GM19238 (cell line): ENCODE data around the gene KLF16.
"Not testable (repeated sequence)": the region's sequence is repeated elsewhere in the genome, so short reads cannot be mapped to it uniquely, and the experiment has no call there.

ENCODE experiments used
- DNase-seq: peaks from one replicate; pipeline ENCODE4 v3.0.0; 2011; ENCODE audit warnings: low spot score; ENCODE audit not compliant: insufficient read length

The KLF16 gene

DNA sequence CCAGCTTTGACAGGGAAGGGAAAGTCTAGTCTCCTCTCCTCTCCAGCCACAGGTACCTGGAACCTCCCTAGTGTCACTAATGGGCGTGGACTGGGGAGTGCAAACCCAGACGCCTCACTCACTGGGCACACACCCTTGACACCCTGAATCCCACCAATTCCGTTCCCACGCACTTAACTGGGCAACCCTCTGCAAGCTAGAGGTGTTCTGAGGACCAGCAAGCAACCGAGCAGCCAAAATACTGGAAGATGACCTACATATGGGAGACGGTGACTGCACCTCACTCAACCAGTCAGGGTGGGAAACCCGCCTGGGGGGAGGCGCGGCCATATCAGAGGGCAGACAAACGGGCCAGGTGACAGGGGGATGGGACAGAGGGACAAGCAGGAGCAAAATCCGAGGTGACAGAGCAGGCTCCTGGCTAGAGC lies 20.9 kb upstream of the KLF16 start:
- no peak for DNase-seq

DNA sequence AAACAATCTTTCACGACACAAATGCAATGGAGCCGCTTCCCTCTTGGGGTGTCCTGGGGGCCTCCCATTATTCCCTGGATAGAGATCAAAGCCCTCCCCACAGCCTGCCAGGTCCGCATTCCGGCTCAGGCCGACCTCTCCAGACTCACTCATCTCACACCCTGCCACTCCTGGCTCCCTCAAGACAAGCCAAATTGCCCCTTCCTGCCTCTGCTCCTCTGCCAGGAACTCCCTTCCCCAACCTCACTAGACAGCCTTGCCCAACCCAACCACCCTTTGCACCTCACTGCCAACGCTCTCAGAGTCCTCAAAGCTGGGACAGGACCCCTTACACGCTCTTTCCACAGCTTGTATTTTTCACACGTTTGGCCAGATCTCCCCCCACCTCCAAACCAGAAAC lies 20.4 kb upstream of the KLF16 start:
- no peak for DNase-seq

DNA sequence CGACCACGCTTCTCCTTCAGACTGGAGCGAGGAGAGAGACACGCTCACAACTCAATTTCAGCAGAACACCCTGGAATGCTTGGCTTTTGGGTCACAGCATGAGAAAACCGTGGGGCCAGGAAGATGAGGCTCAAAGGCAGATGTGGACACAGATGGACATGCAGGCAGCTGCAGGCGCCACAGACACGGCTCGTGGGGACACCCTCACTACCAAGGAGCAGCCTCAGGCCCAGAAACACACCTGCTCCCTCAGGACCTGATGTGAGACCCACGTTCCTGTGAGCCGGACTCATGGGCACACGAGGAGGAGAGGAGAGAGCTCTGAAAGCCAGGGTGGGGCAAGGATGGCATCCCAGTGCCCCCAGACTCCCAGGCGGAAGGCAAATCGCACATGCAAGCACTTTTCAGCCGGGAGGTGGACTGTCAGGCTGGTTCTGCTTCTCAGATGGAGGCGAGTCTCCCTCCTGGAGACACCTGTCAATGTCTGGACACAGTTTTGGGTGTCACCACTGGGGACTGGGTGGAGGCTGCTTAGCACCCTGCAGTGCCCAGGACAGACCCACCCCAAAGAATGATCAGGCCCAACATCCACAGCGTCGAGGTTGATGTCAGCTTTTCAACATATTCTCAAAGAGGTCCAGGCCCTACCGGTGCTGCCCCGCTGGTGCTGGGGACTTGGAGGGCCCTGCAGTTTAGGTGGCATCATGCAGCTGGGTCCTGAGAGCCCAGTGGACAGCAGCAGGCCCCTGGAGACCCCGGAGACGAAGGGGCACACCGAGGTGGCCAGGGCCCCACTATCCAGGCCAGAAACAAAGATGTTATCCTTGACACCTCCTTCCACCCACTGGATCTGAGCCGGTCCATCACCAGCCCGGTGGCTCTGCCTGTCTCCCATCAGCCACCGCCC lies 19.7 kb upstream of the KLF16 start:
- DNase-seq, result no peak

DNA sequence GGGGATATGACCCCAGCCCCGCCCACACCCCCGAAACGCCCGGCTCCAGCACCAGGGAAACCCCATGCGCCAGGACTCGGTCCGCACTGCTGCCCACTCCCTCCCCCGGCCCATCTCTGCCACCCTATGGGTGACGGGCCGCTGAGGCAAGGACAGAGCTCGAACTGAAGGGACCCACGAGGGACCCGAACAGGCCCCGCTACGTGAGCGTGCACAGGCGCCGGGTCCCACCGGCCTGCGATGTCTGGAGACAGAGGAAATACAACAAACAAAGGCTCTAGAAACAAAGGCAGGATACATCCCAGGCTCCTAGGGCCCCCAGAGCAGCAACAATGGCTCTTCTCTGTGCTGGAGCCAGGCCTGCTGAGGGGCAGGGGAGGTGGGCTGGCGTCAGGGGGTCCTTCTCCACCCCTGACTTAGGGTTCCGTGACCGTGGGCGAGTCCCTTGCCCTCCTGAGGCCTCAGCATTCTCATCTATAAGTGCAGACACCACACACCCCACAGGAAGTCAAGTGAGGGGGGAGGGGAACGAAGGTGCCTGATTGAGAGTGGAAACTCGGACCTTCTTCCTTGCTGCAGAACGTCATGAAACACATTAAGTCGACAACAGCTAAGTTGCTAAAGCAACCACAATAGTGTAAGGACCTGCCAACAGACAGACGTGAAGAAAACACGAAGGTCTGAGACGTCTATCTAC lies 18.9 kb upstream of the KLF16 start:
- DNase-seq, result no peak

DNA sequence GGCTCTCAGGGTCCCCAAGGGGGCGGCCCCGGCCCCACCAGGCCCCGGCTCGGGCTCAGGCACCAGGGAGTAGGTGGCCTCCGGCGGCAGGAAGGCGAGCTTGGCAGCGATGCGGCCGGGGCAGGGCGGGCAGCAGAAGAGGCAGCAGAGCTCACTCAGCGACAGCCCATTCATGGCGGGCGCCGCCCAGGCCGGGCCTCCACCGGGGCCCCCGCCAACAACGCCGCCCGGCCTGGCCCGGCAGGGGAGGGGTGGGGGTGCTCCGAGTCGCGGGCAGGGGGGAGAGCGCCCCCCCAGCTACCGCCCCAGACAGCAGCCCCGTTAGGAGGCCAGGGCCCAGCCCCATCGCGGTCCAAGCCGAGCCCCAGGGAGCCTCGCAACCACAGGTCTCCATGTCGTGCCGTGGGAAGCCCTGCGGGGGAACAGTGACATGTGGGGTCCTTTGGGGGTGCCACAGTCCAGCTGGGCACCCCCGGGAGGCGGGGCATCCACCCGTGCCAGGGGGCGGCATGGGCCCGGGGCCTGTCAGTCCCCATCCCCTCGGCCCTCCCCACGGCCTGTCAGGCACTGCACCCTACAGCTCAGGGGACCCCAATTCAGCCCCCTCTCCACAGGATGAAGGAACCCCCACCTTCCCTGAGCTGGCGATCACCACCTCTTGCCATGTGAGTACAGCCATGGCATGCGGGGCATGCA lies 18.2 kb upstream of the KLF16 start:
- not testable (repeated sequence) for DNase-seq

DNA sequence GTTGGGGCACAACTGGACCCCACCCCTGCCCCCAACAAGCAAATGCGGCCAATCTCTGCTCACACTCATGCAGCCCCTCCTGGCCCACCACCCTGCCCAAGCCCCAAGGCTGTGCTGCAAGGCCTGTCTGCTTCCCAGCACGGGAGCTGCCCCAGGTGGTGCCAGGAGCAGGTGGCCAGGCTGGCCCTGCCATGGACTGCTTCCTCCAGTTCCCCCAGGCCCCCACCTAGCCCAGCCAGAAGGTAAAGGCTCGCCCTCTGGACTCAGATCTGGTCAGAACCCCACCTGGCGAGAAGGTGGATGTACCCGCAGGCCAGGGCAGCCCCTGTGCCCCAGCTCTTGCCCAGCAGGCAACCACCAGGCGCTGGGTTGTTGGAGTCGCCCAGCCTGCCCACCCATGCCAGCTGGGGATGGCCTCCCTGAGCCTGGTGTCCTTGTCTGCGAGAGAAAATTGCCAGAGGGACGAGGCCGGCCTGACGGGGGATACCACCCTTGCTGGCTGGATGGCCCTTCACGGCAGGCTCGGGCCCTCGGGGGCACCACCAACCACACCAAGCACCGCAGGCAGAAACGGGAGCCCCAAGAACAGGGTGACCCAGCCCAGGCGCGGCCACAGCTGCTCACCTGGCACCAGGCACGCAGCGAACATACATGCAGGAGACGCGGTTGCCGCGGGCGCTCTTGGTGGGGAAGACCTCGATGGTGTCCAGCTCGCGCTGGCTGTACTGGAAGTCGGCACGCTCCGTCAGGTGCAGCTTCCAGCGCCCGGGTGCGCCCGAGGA lies 17.4 kb upstream of the KLF16 start:
- no peak for DNase-seq

DNA sequence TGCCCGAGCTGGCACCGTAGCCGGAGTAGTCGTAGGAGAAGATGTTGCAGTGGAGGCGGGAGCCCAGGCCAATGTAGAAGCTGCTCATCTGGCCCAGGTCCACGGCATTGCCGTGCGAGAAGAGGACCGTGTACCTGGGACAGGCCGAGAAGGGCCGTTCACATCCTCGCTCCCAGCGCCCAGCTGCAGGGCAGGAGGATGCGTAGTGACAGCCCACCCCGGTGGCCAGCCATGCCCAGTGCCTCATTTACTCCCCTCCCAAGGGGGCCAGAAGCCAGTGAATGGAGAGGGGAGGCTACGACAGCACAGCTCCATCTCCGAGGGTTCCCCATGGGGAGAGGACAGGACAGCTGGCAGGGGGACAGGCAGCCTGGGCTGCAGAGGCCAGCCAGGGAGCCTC lies 16.6 kb upstream of the KLF16 start:
- DNase-seq, result not testable (repeated sequence)

DNA sequence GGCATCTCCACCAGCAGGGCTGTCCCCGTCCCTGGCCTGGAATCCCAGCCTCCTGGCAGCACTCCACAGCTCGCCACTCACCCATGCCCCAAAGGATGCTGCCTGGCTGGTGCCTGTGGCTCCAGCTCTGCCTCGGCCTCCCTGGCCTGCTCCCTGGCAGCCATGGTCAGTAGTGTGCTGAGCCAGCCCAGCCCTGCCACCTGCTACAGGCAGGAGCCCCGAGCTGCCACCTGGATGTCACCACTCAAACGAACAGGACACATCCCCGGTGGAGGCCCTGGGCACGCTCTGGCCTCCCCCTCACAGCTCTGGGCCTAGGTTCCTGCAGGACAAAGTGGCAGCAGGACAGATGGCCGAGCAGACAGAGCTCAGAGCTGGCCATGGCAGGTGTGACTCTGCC lies 15.2 kb upstream of the KLF16 start:
- DNase-seq, result not testable (repeated sequence)

DNA sequence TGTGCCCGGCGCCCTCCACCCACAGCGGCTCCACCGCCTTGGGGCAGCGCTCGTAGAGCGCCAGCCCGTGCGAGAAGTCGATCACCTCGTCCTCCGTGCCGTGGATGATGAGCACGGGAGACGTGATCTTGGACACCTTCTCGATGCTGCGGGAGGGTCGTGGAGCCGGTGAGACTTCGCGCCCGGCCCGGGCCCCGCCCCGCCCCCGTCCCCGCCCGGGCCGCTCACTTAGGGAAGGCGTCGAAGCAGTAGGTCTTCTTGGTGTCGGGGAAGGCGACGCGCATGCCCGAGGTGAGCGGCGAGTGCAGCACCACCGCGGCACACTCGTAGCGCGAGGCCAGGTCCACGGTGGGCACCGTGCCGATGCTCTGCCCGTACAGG lies 13.9 kb upstream of the KLF16 start:
- not testable (repeated sequence) for DNase-seq

DNA sequence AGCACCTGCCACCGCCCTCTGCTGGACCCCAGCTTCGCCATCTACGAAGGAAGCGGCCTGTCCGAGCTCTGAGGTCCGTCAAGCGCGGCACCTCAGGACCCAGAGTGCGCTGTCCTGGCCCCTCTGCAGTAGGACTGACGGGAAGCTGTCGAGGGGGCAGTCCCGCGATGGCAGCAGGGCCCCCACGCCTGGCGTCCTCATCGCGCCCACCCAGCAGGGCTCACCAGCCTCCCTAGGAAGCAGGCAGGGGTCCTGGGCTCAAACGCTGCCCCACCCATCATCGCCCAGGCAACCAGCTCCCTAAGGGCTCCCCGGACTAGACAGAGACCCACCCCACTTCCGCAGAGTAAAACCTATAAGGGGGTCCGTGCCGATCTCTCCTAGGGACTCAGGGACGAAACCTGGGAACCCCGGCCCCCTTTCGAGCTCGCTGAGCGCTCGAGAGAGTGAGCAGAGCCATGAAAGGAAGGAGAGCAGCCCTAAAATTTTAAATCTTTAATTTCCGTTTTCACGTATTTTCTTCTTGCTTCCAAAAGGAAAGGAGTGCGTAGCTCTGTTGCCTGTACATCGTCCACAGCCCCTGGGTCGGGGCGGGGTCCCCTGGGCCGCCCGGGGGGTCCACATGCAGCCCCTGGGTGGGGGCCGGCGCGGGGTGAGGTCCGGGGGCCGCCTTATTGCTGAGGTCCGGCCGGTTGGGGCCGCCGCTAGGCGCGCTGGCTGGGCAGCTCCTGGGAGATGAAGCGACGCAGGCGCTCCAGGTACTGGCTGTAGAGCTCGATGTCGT lies 13.3 kb upstream of the KLF16 start:
- not testable (repeated sequence) for DNase-seq

DNA sequence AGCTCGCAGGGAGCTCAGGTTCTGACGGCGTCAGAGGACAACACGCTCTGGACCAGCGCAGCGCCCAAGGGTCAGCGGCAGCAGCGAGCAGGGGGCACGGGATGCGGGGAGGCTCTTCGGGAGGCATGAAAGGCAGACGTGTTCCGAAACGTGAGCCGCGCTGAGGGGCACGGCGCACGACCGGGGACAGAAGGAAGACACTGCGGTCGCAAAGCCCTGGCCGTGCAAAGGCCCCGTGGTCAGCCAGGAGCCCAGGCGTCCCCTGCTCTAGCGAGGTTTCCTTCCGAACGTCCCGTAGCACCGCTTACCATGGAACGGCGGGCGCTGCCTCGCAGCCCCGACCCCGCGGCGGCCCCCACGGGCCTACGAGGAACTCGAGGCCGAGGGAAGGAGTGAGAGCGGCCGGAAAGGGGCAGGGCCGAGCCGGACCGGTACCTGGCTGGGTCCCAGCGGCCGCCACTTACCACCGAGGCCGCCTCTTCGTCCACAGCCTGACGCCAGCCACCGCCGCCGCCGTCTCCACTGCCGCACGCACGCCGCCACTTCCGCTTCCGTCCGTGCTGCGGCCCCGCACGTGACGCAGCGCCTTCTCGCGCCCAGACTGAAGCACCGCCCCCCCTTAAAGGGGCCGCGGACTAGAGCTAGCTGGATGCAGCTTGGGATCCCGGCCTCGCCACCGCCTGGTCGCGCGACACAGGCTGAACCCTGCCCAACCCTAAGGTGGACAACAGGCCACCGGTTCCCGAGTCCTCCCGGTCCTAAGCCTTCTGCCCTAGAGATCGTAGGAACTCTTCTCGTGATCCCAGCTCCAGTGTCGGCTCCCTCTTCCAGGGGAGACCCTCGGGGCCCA lies 12.5 kb upstream of the KLF16 start:
- peak; percentile 95 for DNase-seq

DNA sequence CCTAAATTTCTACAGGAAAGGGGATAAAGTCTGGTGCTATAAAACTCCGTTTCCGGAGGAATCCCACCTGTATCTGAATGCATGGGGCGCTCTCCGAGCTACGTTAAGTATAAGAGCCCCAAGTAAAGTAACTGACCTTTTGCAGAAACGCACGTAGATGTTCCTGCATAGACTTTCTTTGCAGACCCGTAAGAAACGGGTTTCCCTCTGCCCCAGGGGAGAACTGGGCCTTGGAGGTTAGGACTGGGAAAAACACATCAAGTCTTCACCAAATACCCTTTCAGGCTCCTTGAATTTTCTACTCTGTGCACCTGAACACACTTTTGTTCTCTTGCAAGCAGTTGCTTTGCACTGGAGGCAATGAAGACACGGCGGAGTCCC lies 11.9 kb upstream of the KLF16 start:
- DNase-seq, result not testable (repeated sequence)

DNA sequence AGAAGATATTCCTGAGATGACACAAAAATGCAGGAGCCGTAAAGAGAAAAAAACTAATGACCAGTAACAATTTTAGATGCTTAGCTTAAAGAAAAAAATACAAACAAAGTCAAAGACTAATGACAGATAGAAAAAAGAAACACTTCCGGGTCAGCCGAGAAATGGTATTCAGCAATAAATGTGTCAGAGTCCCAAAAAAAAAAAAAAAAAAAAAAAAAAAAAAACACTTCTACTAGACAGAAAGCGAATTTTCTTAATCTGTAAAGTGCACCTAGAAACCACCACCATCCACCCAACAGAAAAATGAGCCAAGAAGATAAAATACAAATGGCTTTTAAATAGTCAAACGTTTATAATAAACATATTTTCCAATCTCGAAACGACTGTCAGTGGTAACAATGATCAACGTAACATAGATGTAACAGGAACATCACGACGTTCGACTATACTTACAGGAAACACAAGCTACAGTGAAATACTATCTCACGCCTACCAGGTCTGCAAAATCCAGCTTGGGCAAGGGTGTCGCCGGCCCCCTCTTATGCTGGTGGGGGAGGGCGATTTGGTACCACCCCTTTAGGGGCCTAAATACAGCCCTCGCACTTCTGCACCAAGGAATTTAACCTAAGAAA lies 11.3 kb upstream of the KLF16 start:
- DNase-seq, result no peak

DNA sequence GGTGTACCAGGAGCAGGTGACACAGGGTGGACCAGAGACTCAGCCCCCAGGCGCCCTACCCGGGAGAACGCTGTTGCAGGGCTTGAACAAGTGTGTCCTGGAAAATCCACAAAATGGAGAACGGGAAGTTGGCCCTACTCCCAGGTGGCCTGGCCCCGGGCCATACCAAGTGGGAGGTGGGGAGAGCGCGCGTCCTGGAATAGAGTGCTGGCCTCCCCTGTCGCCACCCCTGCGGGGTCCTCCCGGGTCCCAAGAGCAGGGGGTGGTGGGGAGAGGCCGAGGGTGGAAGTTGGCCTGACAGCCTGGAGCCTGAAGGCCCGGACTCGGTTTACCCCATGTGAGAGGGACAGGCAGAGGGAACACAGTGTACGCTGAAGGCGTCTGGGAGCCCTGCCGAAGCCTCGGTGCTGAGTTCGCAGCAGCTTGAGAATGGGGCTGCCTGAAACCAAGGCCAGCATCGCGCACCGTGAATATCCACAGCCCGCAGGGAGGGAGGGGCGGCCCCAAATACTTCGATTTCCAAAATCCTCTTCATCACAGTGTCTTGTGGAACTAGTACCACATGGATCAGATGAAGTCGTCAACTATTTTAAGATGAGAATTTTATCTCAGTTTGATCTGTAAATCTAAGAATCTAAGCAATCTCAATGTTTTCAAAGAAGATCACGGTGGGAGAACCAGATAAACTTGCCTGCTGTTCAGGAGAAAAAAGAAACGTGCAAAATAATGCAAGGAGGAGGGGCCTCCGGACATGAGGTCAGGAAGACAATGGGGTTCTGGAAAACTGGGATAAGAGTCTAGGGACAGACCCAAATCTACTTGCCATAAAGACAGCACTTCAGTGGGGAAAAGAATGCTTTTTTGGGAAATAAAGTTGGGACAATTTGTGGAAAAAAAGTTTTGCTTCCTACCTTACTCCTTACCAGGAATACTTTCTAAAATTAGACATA lies 10.4 kb upstream of the KLF16 start:
- DNase-seq, result no peak

DNA sequence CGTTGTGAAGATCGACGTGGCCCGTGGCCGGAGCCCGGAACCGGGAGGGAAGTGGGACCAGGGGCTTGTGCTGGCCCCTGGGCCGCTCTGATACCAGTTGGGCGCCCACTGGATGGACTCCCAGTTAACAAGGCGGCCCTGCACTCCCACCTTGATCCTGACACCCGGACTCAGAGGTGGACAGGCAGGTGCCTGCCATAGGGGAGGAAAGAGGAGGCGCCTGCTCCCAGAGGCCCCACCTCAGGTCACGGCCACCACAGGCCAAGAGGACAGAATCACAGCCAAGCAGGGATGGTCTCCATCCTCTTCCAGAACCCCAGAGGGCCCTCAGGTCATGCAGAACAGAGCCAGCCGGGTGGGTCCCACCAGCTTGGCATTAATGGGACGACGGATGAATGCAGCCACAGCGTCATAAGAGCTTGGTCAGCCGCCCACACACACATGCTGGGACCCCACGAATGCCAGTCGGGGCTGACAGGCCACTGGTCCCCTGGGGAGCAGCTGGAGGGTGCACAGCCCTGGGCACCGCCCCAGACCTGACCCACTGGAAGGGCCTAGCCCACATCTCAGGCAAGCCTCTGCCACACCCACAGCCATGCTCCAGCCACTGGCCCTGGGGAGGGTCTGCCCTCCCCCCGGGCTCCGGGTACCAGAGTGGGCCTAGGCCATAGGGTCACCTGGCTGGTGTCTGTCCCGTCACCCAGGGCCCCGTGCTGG lies 9.6 kb upstream of the KLF16 start:
- no peak for DNase-seq

DNA sequence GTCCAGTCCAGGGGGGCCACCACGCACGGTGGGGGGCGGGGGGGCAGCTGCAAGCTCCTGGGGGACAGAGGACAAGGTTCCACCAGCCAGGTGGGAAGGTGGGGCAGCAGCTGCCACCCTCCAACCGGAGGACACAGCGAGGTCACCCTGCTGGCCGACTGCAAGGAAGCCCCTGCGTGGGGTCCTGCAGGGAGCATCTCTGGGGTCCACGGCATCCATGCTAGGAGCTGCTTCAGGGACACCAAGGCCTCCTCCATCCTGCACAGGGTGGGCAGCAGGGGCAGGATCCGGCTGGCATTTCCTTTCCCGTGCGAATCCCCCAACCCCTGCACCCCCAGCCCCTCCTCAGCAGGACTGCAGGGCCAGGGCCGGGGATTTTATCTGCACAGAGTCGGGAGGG lies 8.3 kb upstream of the KLF16 start:
- no peak for DNase-seq

DNA sequence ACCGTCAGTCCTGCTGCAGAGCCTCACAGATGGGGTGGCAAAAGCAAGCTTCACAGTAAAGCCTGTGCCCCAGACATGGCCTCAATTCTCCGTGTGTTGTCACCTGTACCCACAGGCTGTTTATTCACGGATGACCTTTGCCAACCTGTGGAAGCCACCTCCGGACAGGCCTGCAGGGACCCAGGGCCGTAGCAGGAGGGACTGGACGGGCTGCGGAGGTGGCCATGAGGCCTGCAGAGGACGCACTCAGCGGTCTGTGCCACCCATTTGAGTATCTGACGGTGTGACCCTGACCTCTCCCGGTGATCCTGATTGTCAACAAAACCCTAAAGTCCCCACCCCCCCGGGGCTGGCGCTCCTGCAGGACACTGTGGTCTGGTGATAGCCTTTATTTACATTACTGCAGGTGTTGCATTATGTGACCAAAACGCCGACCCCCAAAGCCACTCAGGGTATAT lies 7.8 kb upstream of the KLF16 start:
- DNase-seq, result no peak
